Activated T-helper 2 cell treated with anti-CD3 and anti-CD28 coated beads, Interferon-gamma antibody, Interleukin-2, Interleukin-4, amounts not matched to agents 10 μg/mL and 5 μg/mL and 100 μg/mL, durations not matched to agents 14 hours and 24 hours and 36 hours (primary cell): ENCODE results near the gene FOXJ3. TPM values are rescaled to one million over a fixed set of nuclear protein-coding genes. Genes with fewer than 3 reads are reported as not detected.
A peak's percentile ranks its signal among the peaks of the same experiment; 100 is the strongest.

Experiments
- DNase-seq: peaks from one replicate; pipeline ENCODE4 v3.0.0; 2021; ENCODE audit warnings: low spot score
- H3K27ac Mint-ChIP-seq: one replicate; pipeline ENCODE4 v1.8.0; 2021; ENCODE audit warnings: mixed read lengths
- H3K27me3 Mint-ChIP-seq: one replicate; pipeline ENCODE4 v1.8.0; 2021; ENCODE audit warnings: low read depth, mixed read lengths
- H3K36me3 Mint-ChIP-seq: one replicate; pipeline ENCODE4 v1.8.0; 2021; ENCODE audit warnings: low read depth, mixed read lengths
- H3K4me1 Mint-ChIP-seq: one replicate; pipeline ENCODE4 v1.8.0; 2021; ENCODE audit warnings: low read depth, mixed read lengths
- H3K4me3 Mint-ChIP-seq: one replicate; pipeline ENCODE4 v1.8.0; 2021; ENCODE audit warnings: low read depth, mild to moderate bottlenecking, moderate library complexity, mixed read lengths
- H3K9me3 Mint-ChIP-seq: one replicate; pipeline ENCODE4 v1.8.0; 2021; ENCODE audit warnings: mixed read lengths
- intact Hi-C: fragments of 100-400 bp; cut with micrococcal nuclease; formaldehyde crosslinking; loops from one replicate; pipeline ENCODE4 v1.15.1; 2023
- total RNA-seq: library from RNA; stranded (reverse); gene quantifications from 2 replicates; pipeline ENCODE4 v1.2.3, GENCODE V29; 2022

Gene FOXJ3
- total RNA-seq, 1 donor from 2014 or later, result 46.4 TPM

GRCh38 chr1:42330215-42330614, 4.8 kb downstream of the FOXJ3 start:
- Mint-ChIP-seq H3K27ac (no peak overlapping the region), H3K4me1 (peaks cover 25% of the 10 kb centered on the region), H3K36me3 (peaks cover 3% of the 10 kb centered on the region), H3K27me3 (no peaks in the 10 kb centered on the region), H3K9me3 (no peaks in the 10 kb centered on the region), H3K4me3 (no peak overlapping the region)
- DNase-seq, result no peak
- intact Hi-C loops, result loop anchor here (5.0 to 10.0 kb wide), 3 partner anchors 153 to 435 kb away; partner anchors contain the start of genes C1orf50, P3H1 and YBX1

GRCh38 chr1:42328916-42329496, 6.0 kb downstream of the FOXJ3 start:
- no peaks in the 10 kb centered on the region for H3K27me3 Mint-ChIP-seq
- intact Hi-C loops, result no loop called here
- H3K27ac Mint-ChIP-seq, result no peak overlapping the region
- H3K4me1 Mint-ChIP-seq, result peaks cover 25% of the 10 kb centered on the region
- DNase-seq, result no peak
- no peak overlapping the region for H3K4me3 Mint-ChIP-seq
- peaks cover 3% of the 10 kb centered on the region for H3K36me3 Mint-ChIP-seq
- no peaks in the 10 kb centered on the region for H3K9me3 Mint-ChIP-seq

- Mint-ChIP-seq H3K27ac (no peak overlapping the region), H3K27me3 (no peaks in the 10 kb centered on the region), H3K9me3 (no peaks in the 10 kb centered on the region), H3K4me3 (no peak overlapping the region), H3K4me1 (peaks cover 20% of the 10 kb centered on the region), H3K36me3 (peaks cover 3% of the 10 kb centered on the region)
- intact Hi-C loops, result no loop called here
- DNase-seq, result no peak
Measured at GRCh38 chr1:42328047-42328625, 6.9 kb downstream of the FOXJ3 start.

GRCh38 chr1:42325014-42325402, 10.0 kb downstream of the FOXJ3 start:
- H3K27me3 Mint-ChIP-seq, result no peaks in the 10 kb centered on the region
- H3K36me3 Mint-ChIP-seq, result peaks cover 4% of the 10 kb centered on the region
- H3K4me1 Mint-ChIP-seq, result peaks cover 28% of the 10 kb centered on the region
- no peaks in the 10 kb centered on the region for H3K9me3 Mint-ChIP-seq
- intact Hi-C loops, result no loop called here
- no peak overlapping the region for H3K4me3 Mint-ChIP-seq
- no peak for DNase-seq
- H3K27ac Mint-ChIP-seq, result no peak overlapping the region

- H3K36me3 Mint-ChIP-seq, result peaks cover 4% of the 10 kb centered on the region
- intact Hi-C loops, result no loop called here
- DNase-seq, result no peak
- H3K4me3 Mint-ChIP-seq, result no peak overlapping the region
- no peak overlapping the region for H3K27ac Mint-ChIP-seq
- peaks cover 33% of the 10 kb centered on the region for H3K4me1 Mint-ChIP-seq
- H3K9me3 Mint-ChIP-seq, result no peaks in the 10 kb centered on the region
- no peaks in the 10 kb centered on the region for H3K27me3 Mint-ChIP-seq
Measured at GRCh38 chr1:42324398-42325013, 10.5 kb downstream of the FOXJ3 start.

DNA sequence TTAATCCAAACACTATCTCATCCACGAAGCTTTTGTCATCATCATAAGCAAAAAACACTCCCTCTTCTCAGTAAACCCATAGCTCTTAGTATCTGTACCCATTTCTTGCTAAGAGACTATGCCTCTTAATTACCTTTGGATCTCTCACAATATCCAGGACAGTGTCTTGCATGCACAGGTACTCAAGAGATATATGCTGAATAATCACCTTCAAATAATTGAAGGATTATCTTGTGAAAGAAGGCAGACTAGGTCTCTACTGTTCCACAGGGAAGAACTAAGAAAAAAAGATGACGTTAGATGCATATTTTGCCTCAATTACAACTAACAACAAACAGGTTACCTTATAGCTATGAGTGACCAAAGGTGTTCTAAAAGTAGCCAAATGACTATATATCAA, 11.5 kb downstream of the FOXJ3 start:
- no peaks in the 10 kb centered on the region for H3K9me3 Mint-ChIP-seq
- peaks cover 4% of the 10 kb centered on the region for H3K36me3 Mint-ChIP-seq
- DNase-seq, result no peak
- intact Hi-C loops, result no loop called here
- no peak overlapping the region for H3K27ac Mint-ChIP-seq
- H3K27me3 Mint-ChIP-seq, result no peaks in the 10 kb centered on the region
- peaks cover 40% of the 10 kb centered on the region for H3K4me1 Mint-ChIP-seq
- H3K4me3 Mint-ChIP-seq, result no peak overlapping the region

GRCh38 chr1:42322577-42322976, 12.5 kb downstream of the FOXJ3 start:
- no peaks in the 10 kb centered on the region for H3K9me3 Mint-ChIP-seq
- intact Hi-C loops, result no loop called here
- H3K27ac Mint-ChIP-seq, result no peak overlapping the region
- no peak overlapping the region for H3K4me3 Mint-ChIP-seq
- DNase-seq, result no peak
- H3K4me1 Mint-ChIP-seq, result peaks cover 45% of the 10 kb centered on the region
- H3K36me3 Mint-ChIP-seq, result peaks cover 5% of the 10 kb centered on the region
- H3K27me3 Mint-ChIP-seq, result no peaks in the 10 kb centered on the region

- Mint-ChIP-seq H3K4me1 (peaks cover 50% of the 10 kb centered on the region), H3K36me3 (peaks cover 8% of the 10 kb centered on the region), H3K27ac (no peak overlapping the region), H3K9me3 (no peaks in the 10 kb centered on the region), H3K4me3 (no peak overlapping the region), H3K27me3 (no peaks in the 10 kb centered on the region)
- no peak for DNase-seq
- intact Hi-C loops, result no loop called here
Measured at GRCh38 chr1:42321731-42322130, 13.3 kb downstream of the FOXJ3 start.

DNA sequence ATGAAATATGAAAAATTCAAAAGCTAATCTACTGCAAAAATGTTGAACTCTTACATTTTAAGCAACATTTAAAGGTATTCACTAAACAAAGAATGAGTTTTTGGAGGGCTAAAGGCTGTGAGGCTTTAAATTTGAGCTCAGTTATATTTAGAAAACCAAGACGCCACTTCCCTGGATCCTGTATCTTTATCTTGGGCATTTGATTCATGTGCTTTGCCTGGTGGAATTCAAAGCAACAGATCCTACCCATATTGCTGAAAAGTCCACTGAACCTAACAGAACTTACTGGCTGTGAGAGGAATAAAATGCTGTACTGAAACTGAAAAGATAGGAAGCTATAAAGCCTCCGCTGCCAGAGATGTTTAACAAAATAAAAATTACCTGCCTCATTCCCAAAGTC, 14.3 kb downstream of the FOXJ3 start:
- Mint-ChIP-seq H3K27me3 (no peaks in the 10 kb centered on the region), H3K36me3 (peaks cover 8% of the 10 kb centered on the region), H3K27ac (no peak overlapping the region), H3K9me3 (no peaks in the 10 kb centered on the region), H3K4me3 (no peak overlapping the region), H3K4me1 (peaks cover 54% of the 10 kb centered on the region)
- intact Hi-C loops, result no loop called here
- no peak for DNase-seq

GRCh38 chr1:42319871-42320484, 15.1 kb downstream of the FOXJ3 start:
- intact Hi-C loops, result no loop called here
- DNase-seq, result no peak

GRCh38 chr1:42319128-42319851, 15.7 kb downstream of the FOXJ3 start:
- H3K4me1 Mint-ChIP-seq, result peaks cover 64% of the 10 kb centered on the region
- no peaks in the 10 kb centered on the region for H3K9me3 Mint-ChIP-seq
- no peak for DNase-seq
- H3K27me3 Mint-ChIP-seq, result no peaks in the 10 kb centered on the region
- intact Hi-C loops, result no loop called here
- H3K36me3 Mint-ChIP-seq, result peaks cover 8% of the 10 kb centered on the region
- H3K4me3 Mint-ChIP-seq, result peak overlapping the region; percentile 5
- H3K27ac Mint-ChIP-seq, result peak overlapping the region; percentile 69

More at GRCh38 chr1:42319871-42320484, 15.1 kb downstream of the FOXJ3 start:
- no peaks in the 10 kb centered on the region for H3K9me3 Mint-ChIP-seq
- H3K4me1 Mint-ChIP-seq, result peaks cover 57% of the 10 kb centered on the region
- no peaks in the 10 kb centered on the region for H3K27me3 Mint-ChIP-seq
- peak overlapping the region; percentile 69 for H3K27ac Mint-ChIP-seq
- peaks cover 8% of the 10 kb centered on the region for H3K36me3 Mint-ChIP-seq
- peak overlapping the region; percentile 5 for H3K4me3 Mint-ChIP-seq

DNA sequence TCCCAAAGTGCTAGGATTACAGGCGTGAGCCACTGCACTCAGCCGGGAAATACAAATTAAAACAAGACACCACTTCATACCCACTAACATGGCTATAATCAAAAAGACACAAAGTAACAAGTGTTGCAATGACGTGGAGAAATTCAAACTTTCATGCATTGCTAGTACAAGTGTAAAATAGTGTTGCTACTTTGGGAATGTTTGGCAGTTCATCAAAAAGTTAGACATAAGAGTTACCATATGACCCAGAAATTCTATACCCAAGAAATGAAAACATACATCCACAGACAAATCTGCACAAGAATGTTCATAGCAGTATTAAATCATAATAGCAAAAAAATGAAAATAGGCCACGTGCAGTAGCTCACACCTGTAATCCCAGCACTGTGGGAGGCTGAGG, 16.4 kb downstream of the FOXJ3 start:
- DNase-seq, result no peak
- H3K4me1 Mint-ChIP-seq, result peaks cover 69% of the 10 kb centered on the region
- H3K4me3 Mint-ChIP-seq, result no peak overlapping the region
- no peaks in the 10 kb centered on the region for H3K9me3 Mint-ChIP-seq
- H3K27me3 Mint-ChIP-seq, result no peaks in the 10 kb centered on the region
- peaks cover 8% of the 10 kb centered on the region for H3K36me3 Mint-ChIP-seq
- intact Hi-C loops, result no loop called here
- H3K27ac Mint-ChIP-seq, result no peak overlapping the region
